Measurements from ENCODE around the gene DFFB. TPM values are rescaled to one million over a fixed set of nuclear protein-coding genes. Genes with fewer than 3 reads are reported as not detected.

The DFFB gene
- polyA plus RNA-seq, 3 donors = 5.9 to 14.7 (median 6.6) TPM

DNA sequence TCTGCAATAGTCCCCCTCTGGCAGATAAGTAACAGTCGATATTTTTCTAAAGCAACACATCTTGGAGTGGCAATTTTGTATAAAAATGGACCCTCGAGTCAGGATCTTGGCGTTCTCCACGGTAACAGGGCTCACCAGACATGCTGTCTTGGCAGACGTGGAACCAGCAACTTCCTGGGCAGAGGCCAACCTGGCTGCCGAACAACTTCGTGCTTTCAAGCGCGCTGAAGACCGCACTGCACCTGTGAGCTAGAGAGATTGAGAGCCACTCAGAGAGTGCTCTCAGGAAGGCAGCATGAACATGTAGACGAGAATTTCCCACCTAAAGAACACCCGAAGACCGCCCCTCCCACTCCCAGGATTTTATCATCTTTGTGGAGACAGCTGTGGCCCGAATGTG lies 35.5 kb downstream of the DFFB start:
- TF ChIP-seq, protein P1, sequence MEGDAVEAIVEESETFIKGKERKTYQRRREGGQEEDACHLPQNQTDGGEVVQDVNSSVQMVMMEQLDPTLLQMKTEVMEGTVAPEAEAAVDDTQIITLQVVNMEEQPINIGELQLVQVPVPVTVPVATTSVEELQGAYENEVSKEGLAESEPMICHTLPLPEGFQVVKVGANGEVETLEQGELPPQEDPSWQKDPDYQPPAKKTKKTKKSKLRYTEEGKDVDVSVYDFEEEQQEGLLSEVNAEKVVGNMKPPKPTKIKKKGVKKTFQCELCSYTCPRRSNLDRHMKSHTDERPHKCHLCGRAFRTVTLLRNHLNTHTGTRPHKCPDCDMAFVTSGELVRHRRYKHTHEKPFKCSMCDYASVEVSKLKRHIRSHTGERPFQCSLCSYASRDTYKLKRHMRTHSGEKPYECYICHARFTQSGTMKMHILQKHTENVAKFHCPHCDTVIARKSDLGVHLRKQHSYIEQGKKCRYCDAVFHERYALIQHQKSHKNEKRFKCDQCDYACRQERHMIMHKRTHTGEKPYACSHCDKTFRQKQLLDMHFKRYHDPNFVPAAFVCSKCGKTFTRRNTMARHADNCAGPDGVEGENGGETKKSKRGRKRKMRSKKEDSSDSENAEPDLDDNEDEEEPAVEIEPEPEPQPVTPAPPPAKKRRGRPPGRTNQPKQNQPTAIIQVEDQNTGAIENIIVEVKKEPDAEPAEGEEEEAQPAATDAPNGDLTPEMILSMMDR (IDR thresholded peaks at IDR 0.05) = no peak
- intact Hi-C loops (cut with micrococcal nuclease) = loop anchor here in 1 of 2 donors (10.0 kb wide), 1 partner anchor 238 kb away; the partner anchor contains the start of genes TP73 and WRAP73
- Histone ChIP-seq H3K9me3 (replicated peaks in 1 of 2; ENCODE audit: control insufficient read depth in 1 of 2, insufficient read depth in 1 of 2, low read length in 2 of 2) (peaks cover 0 to 4% of the 10 kb centered on the region in 2 donors), H4K20me1 (ENCODE audit: insufficient read depth, low read length) (peaks cover 22% of the 10 kb centered on the region), H3K79me2 (ENCODE audit: insufficient read depth, low read length) (peaks cover 50% of the 10 kb centered on the region), H3K9ac (ENCODE audit: insufficient read depth, low read length, poor library complexity, severe bottlenecking) (no peak overlapping the region), H3K4me3 (replicated peaks in 1 of 3; ENCODE audit: low read depth in 2 of 3, low read length in 3 of 3) (no peak overlapping the region), H3K27me3 (ENCODE audit: control insufficient read depth in 2 of 2, insufficient read depth in 2 of 2, low read length in 2 of 2) (no peaks in the 10 kb centered on the region), H3K36me3 (replicated peaks in 1 of 2; ENCODE audit: control insufficient read depth in 1 of 2, insufficient read depth in 2 of 2, low read length in 2 of 2) (peaks cover 31 to 49% of the 10 kb centered on the region in 2 donors), H3K4me1 (ENCODE audit: control insufficient read depth in 1 of 2, insufficient read depth in 2 of 2, low read length in 2 of 2) (peaks cover 31 to 38% of the 10 kb centered on the region in 2 donors), H3K4me2 (replicated peaks; ENCODE audit: extremely low read depth, low read length, poor library complexity, severe bottlenecking) (no peak overlapping the region), H3K27ac (ENCODE audit: low read depth in 1 of 2, low read length in 2 of 2) (peak overlapping the region in 1 of 2 donors; percentile 46), H2AFZ (ENCODE audit: insufficient read depth, low read depth, low read length, poor library complexity, severe bottlenecking) (no peak overlapping the region)
- WGBS (ENCODE audit: insufficient coverage) = 88% methylated on average over 13 of the region's 14 CpGs
- DNase-seq = no peak
- peak overlapping the region in 4 of 7 donors; percentile 38 to 63 (median 52) for H3K27ac Mint-ChIP-seq
- peaks cover 0 to 2% (median 0%) of the 10 kb centered on the region in 3 donors for H3K27me3 Mint-ChIP-seq (ENCODE audit: low read depth in 3 of 3)
- peaks cover 28% of the 10 kb centered on the region for H3K4me1 Mint-ChIP-seq
- no peak overlapping the region for H3K4me3 Mint-ChIP-seq
- peaks cover 0 to 6% (median 3%) of the 10 kb centered on the region in 7 donors for H3K9me3 Mint-ChIP-seq
- H3K36me3 Mint-ChIP-seq = peaks cover 43 to 61% of the 10 kb centered on the region in 2 donors

DNA sequence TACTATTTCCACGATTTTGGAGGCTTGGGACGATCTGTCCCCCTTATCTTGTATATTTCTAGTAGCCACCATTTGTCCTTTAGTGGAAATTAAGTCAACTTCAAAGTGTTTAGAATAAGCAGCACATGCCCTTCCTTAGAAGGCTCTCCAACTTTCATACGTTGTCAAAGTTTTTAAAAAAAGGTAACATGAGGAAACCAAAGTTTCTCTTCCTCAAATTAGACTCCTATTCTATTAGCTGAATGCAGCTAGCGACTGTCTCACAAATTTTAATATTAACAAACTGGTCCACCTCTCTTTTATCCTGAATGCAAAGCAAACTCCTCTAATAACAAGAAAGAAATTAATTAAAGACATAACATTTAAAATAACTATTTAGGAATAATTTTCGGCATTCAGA lies 35.9 kb downstream of the DFFB start:
- H3K9me3 ChIP-seq (replicated peaks in 1 of 2; ENCODE audit: control insufficient read depth in 1 of 2, insufficient read depth in 1 of 2, low read length in 2 of 2) = peaks cover 3 to 8% of the 10 kb centered on the region in 2 donors
- peaks cover 42 to 61% of the 10 kb centered on the region in 2 donors for H3K36me3 Mint-ChIP-seq
- peaks cover 27 to 44% of the 10 kb centered on the region in 2 donors for H3K36me3 ChIP-seq (replicated peaks in 1 of 2; ENCODE audit: control insufficient read depth in 1 of 2, insufficient read depth in 2 of 2, low read length in 2 of 2)
- peaks cover 24% of the 10 kb centered on the region for H4K20me1 ChIP-seq (ENCODE audit: insufficient read depth, low read length)
- H3K27ac Mint-ChIP-seq = peak overlapping the region in 4 of 7 donors; percentile 23 to 57 (median 36)
- no peak for DNase-seq
- H3K27me3 ChIP-seq (ENCODE audit: control insufficient read depth in 2 of 2, insufficient read depth in 2 of 2, low read length in 2 of 2) = no peaks in the 10 kb centered on the region
- TF ChIP-seq, protein P1 (IDR thresholded peaks at IDR 0.05) = no peak
- peak overlapping the region in 1 of 2 donors; percentile 46 for H3K27ac ChIP-seq (ENCODE audit: low read depth in 1 of 2, low read length in 2 of 2)
- no peak overlapping the region for H3K9ac ChIP-seq (ENCODE audit: insufficient read depth, low read length, poor library complexity, severe bottlenecking)
- H3K4me3 Mint-ChIP-seq = no peak overlapping the region
- H2AFZ ChIP-seq (ENCODE audit: insufficient read depth, low read depth, low read length, poor library complexity, severe bottlenecking) = no peak overlapping the region
- H3K27me3 Mint-ChIP-seq (ENCODE audit: low read depth in 3 of 3) = peaks cover 0 to 2% (median 0%) of the 10 kb centered on the region in 3 donors
- no CpG with 5 or more reads among the region's 5 CpGs for WGBS (ENCODE audit: insufficient coverage)
- H3K4me1 ChIP-seq (ENCODE audit: control insufficient read depth in 1 of 2, insufficient read depth in 2 of 2, low read length in 2 of 2) = peaks cover 31 to 38% of the 10 kb centered on the region in 2 donors
- intact Hi-C loops (cut with micrococcal nuclease) = loop anchor here in 1 of 2 donors (10.0 kb wide), 1 partner anchor 238 kb away; the partner anchor contains the start of genes TP73 and WRAP73
- peaks cover 54% of the 10 kb centered on the region for H3K79me2 ChIP-seq (ENCODE audit: insufficient read depth, low read length)
- H3K4me3 ChIP-seq (replicated peaks in 1 of 3; ENCODE audit: low read depth in 2 of 3, low read length in 3 of 3) = no peak overlapping the region
- no peak overlapping the region for H3K4me2 ChIP-seq (replicated peaks; ENCODE audit: extremely low read depth, low read length, poor library complexity, severe bottlenecking)
- H3K4me1 Mint-ChIP-seq = peaks cover 30% of the 10 kb centered on the region
- peaks cover 4 to 10% (median 7%) of the 10 kb centered on the region in 7 donors for H3K9me3 Mint-ChIP-seq

Measured in CD14-positive monocyte (primary cell).